ENCODE measurements around the gene COX15. TPM values are rescaled to one million over a fixed set of nuclear protein-coding genes. Genes with fewer than 3 reads are reported as not detected.
"Not testable (repeated sequence)": the region's sequence is repeated elsewhere in the genome, so short reads cannot be mapped to it uniquely, and the experiment has no call there.

Gene COX15
- polyA plus RNA-seq, 1 donor (not counting 4 experiments of a cell fraction or from before 2014, with no cell fraction given), result 27.1 TPM

DNA sequence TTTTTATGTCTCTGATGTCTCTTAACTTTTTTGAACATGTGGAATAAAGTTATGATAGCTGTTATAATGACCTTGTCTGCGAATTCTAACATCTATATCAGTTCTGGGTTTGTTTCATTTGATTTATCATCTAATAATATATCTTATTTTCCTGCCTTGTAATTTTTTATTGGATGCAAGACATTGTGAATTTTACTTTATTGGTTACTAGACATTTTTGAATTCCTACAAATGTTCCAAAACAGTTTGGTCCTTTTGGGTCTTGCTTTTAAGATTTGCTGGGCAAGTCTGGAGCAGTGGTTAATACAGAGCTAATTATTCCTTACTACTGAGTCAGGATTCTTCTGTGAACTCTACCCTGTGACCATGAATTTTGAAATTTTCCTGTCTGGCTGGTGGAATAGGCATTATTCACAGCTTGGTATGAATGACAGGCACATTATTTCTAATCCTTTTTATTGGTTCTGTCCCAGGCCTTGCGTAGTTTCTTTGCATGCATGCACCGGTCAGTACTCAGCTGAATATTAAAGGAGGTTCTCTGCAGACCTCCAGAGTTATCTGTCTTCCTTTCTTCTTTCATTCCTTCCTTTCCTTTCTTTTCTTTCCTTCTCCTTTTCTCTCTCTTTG is 9.1 kb upstream of the COX15 start:
- H3K9ac ChIP-seq (ENCODE audit: control insufficient read depth, extremely low read depth, insufficient read depth, low read length), result no peak overlapping the region
- no peak overlapping the region for H3K4me2 ChIP-seq (ENCODE audit: control insufficient read depth, extremely low read depth, insufficient read depth, low read depth, low read length)
- H3K4me3 ChIP-seq (ENCODE audit: control insufficient read depth in 2 of 3, extremely low read depth in 1 of 3, insufficient read depth in 2 of 3, low read depth in 1 of 3, low read length in 3 of 3), result no peak overlapping the region
- dilution Hi-C loops (cut with MboI; ENCODE audit: extremely low pct_ligation_motif_present, low sequenced_read_pairs), result no loop called here
- no peaks in the 10 kb centered on the region for H4K20me1 ChIP-seq (ENCODE audit: control insufficient read depth, extremely low read depth, insufficient read depth, low read length)
- no peaks in the 10 kb centered on the region for H3K27me3 ChIP-seq (ENCODE audit: control insufficient read depth, extremely low read depth, insufficient read depth, low read length)
- H3K9me3 ChIP-seq (ENCODE audit: control insufficient read depth, low read depth, low read length), result no peaks in the 10 kb centered on the region
- no peaks in the 10 kb centered on the region for H3K4me1 ChIP-seq (ENCODE audit: control insufficient read depth, extremely low read depth, insufficient read depth, low read length)
- FAIRE-seq, result no peak
- peaks cover 3% of the 10 kb centered on the region for H3K79me2 ChIP-seq (ENCODE audit: control insufficient read depth, insufficient read depth, low read length)
- no peak overlapping the region for H3K27ac ChIP-seq (ENCODE audit: control insufficient read depth, insufficient read depth, low read length)
- TF ChIP-seq EZH2 (IDR thresholded peaks at IDR 0.05; ENCODE audit: low read length) (no peak), CTCF (optimal IDR thresholded peaks at IDR 0.05 in 1 of 3, IDR thresholded peaks at IDR 0.05 in 1 of 3, conservative IDR thresholded peaks at IDR 0.05 in 1 of 3; ENCODE audit: extremely low read depth in 1 of 3, insufficient read depth in 2 of 3, low read length in 3 of 3) (no peak)
- no peaks in the 10 kb centered on the region for H3K9me1 ChIP-seq (ENCODE audit: control insufficient read depth, extremely low read depth, insufficient read depth, low read length)
- peaks cover 14 to 33% of the 10 kb centered on the region in 2 experiments for H3K36me3 ChIP-seq (ENCODE audit: control insufficient read depth in 2 of 2, extremely low read depth in 1 of 2, insufficient read depth in 2 of 2, low read length in 2 of 2)
- DNase-seq (ENCODE audit: low read depth, low spot score), result no peak
- no peak overlapping the region for H2AFZ ChIP-seq (ENCODE audit: control insufficient read depth, low read length)

- peaks cover 3% of the 10 kb centered on the region for H3K79me2 ChIP-seq (ENCODE audit: control insufficient read depth, insufficient read depth, low read length)
- dilution Hi-C loops (cut with MboI; ENCODE audit: extremely low pct_ligation_motif_present, low sequenced_read_pairs), result no loop called here
- no peak overlapping the region for H3K9ac ChIP-seq (ENCODE audit: control insufficient read depth, extremely low read depth, insufficient read depth, low read length)
- H2AFZ ChIP-seq (ENCODE audit: control insufficient read depth, low read length), result no peak overlapping the region
- H3K27me3 ChIP-seq (ENCODE audit: control insufficient read depth, extremely low read depth, insufficient read depth, low read length), result no peaks in the 10 kb centered on the region
- TF ChIP-seq EZH2 (IDR thresholded peaks at IDR 0.05; ENCODE audit: low read length) (no peak), CTCF (optimal IDR thresholded peaks at IDR 0.05 in 1 of 3, IDR thresholded peaks at IDR 0.05 in 1 of 3, conservative IDR thresholded peaks at IDR 0.05 in 1 of 3; ENCODE audit: extremely low read depth in 1 of 3, insufficient read depth in 2 of 3, low read length in 3 of 3) (no peak)
- no peak overlapping the region for H3K27ac ChIP-seq (ENCODE audit: control insufficient read depth, insufficient read depth, low read length)
- no peaks in the 10 kb centered on the region for H3K9me3 ChIP-seq (ENCODE audit: control insufficient read depth, low read depth, low read length)
- H4K20me1 ChIP-seq (ENCODE audit: control insufficient read depth, extremely low read depth, insufficient read depth, low read length), result no peaks in the 10 kb centered on the region
- peaks cover 13 to 31% of the 10 kb centered on the region in 2 experiments for H3K36me3 ChIP-seq (ENCODE audit: control insufficient read depth in 2 of 2, extremely low read depth in 1 of 2, insufficient read depth in 2 of 2, low read length in 2 of 2)
- no peaks in the 10 kb centered on the region for H3K9me1 ChIP-seq (ENCODE audit: control insufficient read depth, extremely low read depth, insufficient read depth, low read length)
- H3K4me2 ChIP-seq (ENCODE audit: control insufficient read depth, extremely low read depth, insufficient read depth, low read depth, low read length), result no peak overlapping the region
- DNase-seq (ENCODE audit: low read depth, low spot score), result no peak
- no peak for FAIRE-seq
- no peaks in the 10 kb centered on the region for H3K4me1 ChIP-seq (ENCODE audit: control insufficient read depth, extremely low read depth, insufficient read depth, low read length)
- no peak overlapping the region for H3K4me3 ChIP-seq (ENCODE audit: control insufficient read depth in 2 of 3, extremely low read depth in 1 of 3, insufficient read depth in 2 of 3, low read depth in 1 of 3, low read length in 3 of 3)
These were observed 8.3 kb upstream of the COX15 start for GRCh38 chr10:99740260-99740659.

- dilution Hi-C loops (cut with MboI; ENCODE audit: extremely low pct_ligation_motif_present, low sequenced_read_pairs); FAIRE-seq; H3K36me3 ChIP-seq (ENCODE audit: control insufficient read depth in 2 of 2, extremely low read depth in 1 of 2, insufficient read depth in 2 of 2, low read length in 2 of 2); H3K4me3 ChIP-seq (ENCODE audit: control insufficient read depth in 2 of 3, extremely low read depth in 1 of 3, insufficient read depth in 2 of 3, low read depth in 1 of 3, low read length in 3 of 3); DNase-seq (ENCODE audit: low read depth, low spot score); H3K4me2 ChIP-seq (ENCODE audit: control insufficient read depth, extremely low read depth, insufficient read depth, low read depth, low read length); H3K9me1 ChIP-seq (ENCODE audit: control insufficient read depth, extremely low read depth, insufficient read depth, low read length); H3K27me3 ChIP-seq (ENCODE audit: control insufficient read depth, extremely low read depth, insufficient read depth, low read length); H3K9ac ChIP-seq (ENCODE audit: control insufficient read depth, extremely low read depth, insufficient read depth, low read length); H3K9me3 ChIP-seq (ENCODE audit: control insufficient read depth, low read depth, low read length); H4K20me1 ChIP-seq (ENCODE audit: control insufficient read depth, extremely low read depth, insufficient read depth, low read length); H3K27ac ChIP-seq (ENCODE audit: control insufficient read depth, insufficient read depth, low read length); H2AFZ ChIP-seq (ENCODE audit: control insufficient read depth, low read length): not testable (repeated sequence)
- Histone ChIP-seq H3K79me2 (ENCODE audit: control insufficient read depth, insufficient read depth, low read length) (peaks cover 22% of the 10 kb centered on the region), H3K4me1 (ENCODE audit: control insufficient read depth, extremely low read depth, insufficient read depth, low read length) (peaks cover 16% of the 10 kb centered on the region)
These were observed 2.2 kb upstream of the COX15 start for GRCh38 chr10:99734111-99734510.

All from keratinocyte (primary cell).